Endothelial cell of umbilical vein (primary cell): ENCODE measurements around the gene MOGAT1. TPM values are rescaled to one million over a fixed set of nuclear protein-coding genes. Genes with fewer than 3 reads are reported as not detected.

Experiments
- BruUV-seq: library from RNA; stranded (reverse); fragments of 400-500 nt; replicated peaks from 2 replicates; lab custom pipeline; 2021; lab: Mats Ljungman, UMichigan
- CTCF ChIA-PET: fragments of 300-600, 350-600 bp; sonication (Branson Sonifier 250); formaldehyde crosslinking; loops from one replicate; lab custom pipeline; 2021; ENCODE audit warnings: antibody characterized with exemption, inconsistent platforms; lab: Charles Lee
- POLR2A ChIA-PET: fragments of 300-600, 350-600 bp; sonication (Branson Sonifier 250); formaldehyde crosslinking; loops from one replicate; lab custom pipeline; 2021; ENCODE audit warnings: antibody characterized with exemption, inconsistent platforms; lab: Charles Lee
- DNase-seq: peaks from one replicate; pipeline ENCODE4 v3.0.0-alpha.2; 2011; ENCODE audit warnings: low read depth, low spot score
- FAIRE-seq: peaks from 2 replicates; lab custom pipeline; 2011; peaks lifted over from hg19 to GRCh38; lab: Jason Lieb, UNC
- H2AFZ ChIP-seq: 2 replicates; pipeline ENCODE4 v1.6.0; 2012; ENCODE audit warnings: low read depth, low read length, control low read depth, inconsistent platforms
- H3K27ac ChIP-seq: 2 replicates; pipeline ENCODE4 v1.5.1; 2011; ENCODE audit warnings: low read depth, mild to moderate bottlenecking, control low read depth, low read length, moderate library complexity; ENCODE audit not compliant: insufficient read depth
- H3K27me3 ChIP-seq, 2 experiments: 2 replicates each; pipeline versions ENCODE4 v1.6.0 to v1.6.1; 2011; ENCODE audit warnings: low read length in 2 of 2, mixed read lengths in 1 of 2; ENCODE audit not compliant: control insufficient read depth in 2 of 2, insufficient read depth in 2 of 2
- H3K36me3 ChIP-seq, 2 experiments: 2 replicates in 1 of 2; 3 replicates in 1 of 2; pipeline ENCODE4 v1.5.1; 2011; ENCODE audit warnings: low read length in 2 of 2, mild to moderate bottlenecking in 1 of 2, moderate library complexity in 1 of 2; ENCODE audit not compliant: control insufficient read depth in 2 of 2, insufficient read depth in 2 of 2; ENCODE audit errors: extremely low read depth in 1 of 2
- H3K4me1 ChIP-seq: 3 replicates; pipeline ENCODE4 v1.5.1; 2011; ENCODE audit warnings: mild to moderate bottlenecking, low read length; ENCODE audit not compliant: control insufficient read depth, insufficient read depth; ENCODE audit errors: extremely low read depth
- H3K4me2 ChIP-seq: 2 replicates; pipeline ENCODE4 v1.6.1; 2011; ENCODE audit warnings: low read length, control low read depth, mixed read lengths; ENCODE audit not compliant: insufficient read depth
- H3K4me3 ChIP-seq, 3 experiments: fragments of 200-600 bp in 1 of 3; sonication (generic), shearing (Covaris generic) in 1 of 3; replicated peaks in 1 of 3; 2 replicates each; pipeline ENCODE4 v1.5.1; 2011 to 2016; ENCODE audit warnings: control low read depth in 3 of 3, low read length in 3 of 3, mild to moderate bottlenecking in 2 of 3, inconsistent platforms in 1 of 3, low read depth in 1 of 3, moderate library complexity in 1 of 3; ENCODE audit not compliant: insufficient read depth in 1 of 3
- H3K79me2 ChIP-seq: 2 replicates; pipeline ENCODE4 v1.6.0; 2012; ENCODE audit warnings: low read length, inconsistent platforms; ENCODE audit not compliant: control insufficient read depth, insufficient read depth
- H3K9ac ChIP-seq: replicated peaks from 2 replicates; pipeline ENCODE3; 2011; ENCODE audit warnings: low read length, control low read depth; ENCODE audit not compliant: insufficient read depth; ENCODE audit errors: extremely low read depth
- H3K9me1 ChIP-seq: replicated peaks from 3 replicates; pipeline ENCODE4 v1.6.0; 2011; ENCODE audit warnings: mild to moderate bottlenecking, low read length; ENCODE audit not compliant: control insufficient read depth, insufficient read depth; ENCODE audit errors: extremely low read depth
- H3K9me3 ChIP-seq: replicated peaks from 2 replicates; pipeline ENCODE4 v1.5.1; 2012; ENCODE audit warnings: low read length, inconsistent platforms; ENCODE audit not compliant: control insufficient read depth, insufficient read depth
- H4K20me1 ChIP-seq: replicated peaks from 2 replicates; pipeline ENCODE3; 2011; ENCODE audit warnings: mild to moderate bottlenecking, low read length; ENCODE audit not compliant: control insufficient read depth, insufficient read depth; ENCODE audit errors: extremely low read depth
- EZH2 ChIP-seq: IDR thresholded peaks from 2 replicates; pipeline ENCODE4 v1.6.1; 2012; ENCODE audit warnings: borderline replicate concordance, low read depth, mild to moderate bottlenecking, moderate library complexity, low read length, inconsistent platforms; ENCODE audit not compliant: severe bottlenecking
- FOS ChIP-seq: IDR thresholded peaks from 2 replicates; pipeline ENCODE4 v1.6.1; 2011; ENCODE audit warnings: mild to moderate bottlenecking, low read length, moderate library complexity, borderline replicate concordance; ENCODE audit not compliant: insufficient read depth
- GATA2 ChIP-seq: IDR thresholded peaks from 2 replicates; pipeline ENCODE4 v1.7.0; 2011; ENCODE audit warnings: low read depth, mild to moderate bottlenecking, moderate library complexity, mixed read lengths, low read length; ENCODE audit not compliant: insufficient read length, insufficient read depth
- JUN ChIP-seq: IDR thresholded peaks from 2 replicates; pipeline ENCODE4 v1.6.1; 2011; ENCODE audit warnings: borderline replicate concordance, low read depth; ENCODE audit not compliant: insufficient read length, insufficient read depth
- MYC ChIP-seq: IDR thresholded peaks from one replicate; pipeline ENCODE4 v1.6.1; 2011; ENCODE audit warnings: mild to moderate bottlenecking, low read depth, low read length
- POLR2A ChIP-seq: IDR thresholded peaks from 2 replicates; pipeline ENCODE4 v1.6.1; 2012; ENCODE audit warnings: low read depth, mild to moderate bottlenecking, control low read depth, low read length
- POLR2AphosphoS5 ChIP-seq: IDR thresholded peaks from 2 replicates; pipeline ENCODE4 v1.6.1; 2012; ENCODE audit warnings: low read depth, mild to moderate bottlenecking, control low read depth, low read length, moderate library complexity; ENCODE audit not compliant: insufficient read depth
- dilution Hi-C: fragments of 300-500 bp; cut with MboI; formaldehyde crosslinking; loops from one replicate; pipeline ENCODE4 v1.15.0; 2019; ENCODE audit warnings: low sequenced_read_pairs; ENCODE audit not compliant: extremely low pct_ligation_motif_present
- intact Hi-C: fragments of 100-400 bp; cut with micrococcal nuclease; formaldehyde crosslinking; loops from one replicate; pipeline ENCODE4 v1.10.0; 2022
- polyA plus RNA-seq, 4 experiments: library from polyadenylated mRNA; depleted of rRNA in 3 of 4; stranded (reverse) in 3 of 4; unstranded in 1 of 4; fragments of >200 nt; gene quantifications; 2 replicates each; pipeline versions ENCODE4 v1.2.1 to v1.2.3, GENCODE V29; 2011 to 2012; ENCODE audit warnings: missing spikeins in 1 of 4
- total RNA-seq: library from RNA; stranded (reverse); gene quantifications from 2 replicates; pipeline ENCODE4 v1.2.3, GENCODE V29; 2021
- TF ChIP-seq, protein P1 (sequence below): IDR thresholded peaks from 2 replicates; pipeline ENCODE4 v1.6.1; 2011; ENCODE audit not compliant: insufficient read depth, insufficient read length
- TF ChIP-seq, protein P2 (sequence below), 2 donors: IDR thresholded peaks; 1 replicate in 1 of 2; 2 replicates in 1 of 2; pipeline ENCODE4 v1.5.1; 2011; ENCODE audit warnings: low read length in 2 of 2, mild to moderate bottlenecking in 2 of 2, moderate library complexity in 2 of 2, control low read depth in 1 of 2, inconsistent platforms in 1 of 2, low read depth in 1 of 2; ENCODE audit not compliant: insufficient read depth in 1 of 2; ENCODE audit errors: extremely low read depth in 1 of 2

MOGAT1 gene
- total and polyA plus RNA-seq, 2 donors (not counting 3 experiments of a cell fraction or from before 2014, with no cell fraction given): not detected

DNA sequence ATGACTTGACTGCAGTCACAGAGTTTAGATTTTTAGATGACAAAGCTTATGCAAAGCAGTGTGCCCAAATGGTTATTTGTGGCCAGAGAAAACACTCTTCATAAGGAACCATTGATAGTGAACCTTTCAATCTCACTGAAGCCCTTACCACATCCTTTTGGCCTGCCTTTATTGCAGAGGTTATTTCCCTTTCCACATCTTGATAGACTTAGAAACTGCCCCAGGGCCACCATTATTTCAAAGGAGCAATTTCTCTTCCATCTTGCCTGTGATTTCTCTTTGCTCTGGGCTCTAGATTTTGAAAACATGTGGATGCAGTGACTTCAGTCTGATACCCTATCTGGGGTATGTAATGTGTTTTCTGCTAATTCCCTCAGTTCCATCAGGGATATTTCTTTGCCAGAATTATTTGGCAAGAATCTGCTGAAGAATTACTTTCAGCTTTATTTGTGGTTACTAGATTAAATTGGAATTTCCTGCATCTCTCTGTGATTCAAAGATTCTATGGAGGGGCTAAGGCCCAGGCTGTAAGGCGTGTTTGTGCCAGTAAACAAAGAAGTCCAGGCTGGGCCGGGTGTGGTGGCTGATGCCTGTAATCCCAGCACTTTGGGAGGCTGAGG, 51.0 kb downstream of the MOGAT1 start:
- no peaks in the 10 kb centered on the region for H3K9me3 ChIP-seq
- TF ChIP-seq JUN: no peak
- no peak for TF ChIP-seq FOS
- no peak for TF ChIP-seq POLR2A
- TF ChIP-seq, protein P1, sequence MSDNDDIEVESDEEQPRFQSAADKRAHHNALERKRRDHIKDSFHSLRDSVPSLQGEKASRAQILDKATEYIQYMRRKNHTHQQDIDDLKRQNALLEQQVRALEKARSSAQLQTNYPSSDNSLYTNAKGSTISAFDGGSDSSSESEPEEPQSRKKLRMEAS: no peak
- TF ChIP-seq, protein P2, sequence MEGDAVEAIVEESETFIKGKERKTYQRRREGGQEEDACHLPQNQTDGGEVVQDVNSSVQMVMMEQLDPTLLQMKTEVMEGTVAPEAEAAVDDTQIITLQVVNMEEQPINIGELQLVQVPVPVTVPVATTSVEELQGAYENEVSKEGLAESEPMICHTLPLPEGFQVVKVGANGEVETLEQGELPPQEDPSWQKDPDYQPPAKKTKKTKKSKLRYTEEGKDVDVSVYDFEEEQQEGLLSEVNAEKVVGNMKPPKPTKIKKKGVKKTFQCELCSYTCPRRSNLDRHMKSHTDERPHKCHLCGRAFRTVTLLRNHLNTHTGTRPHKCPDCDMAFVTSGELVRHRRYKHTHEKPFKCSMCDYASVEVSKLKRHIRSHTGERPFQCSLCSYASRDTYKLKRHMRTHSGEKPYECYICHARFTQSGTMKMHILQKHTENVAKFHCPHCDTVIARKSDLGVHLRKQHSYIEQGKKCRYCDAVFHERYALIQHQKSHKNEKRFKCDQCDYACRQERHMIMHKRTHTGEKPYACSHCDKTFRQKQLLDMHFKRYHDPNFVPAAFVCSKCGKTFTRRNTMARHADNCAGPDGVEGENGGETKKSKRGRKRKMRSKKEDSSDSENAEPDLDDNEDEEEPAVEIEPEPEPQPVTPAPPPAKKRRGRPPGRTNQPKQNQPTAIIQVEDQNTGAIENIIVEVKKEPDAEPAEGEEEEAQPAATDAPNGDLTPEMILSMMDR (IDR thresholded peaks at IDR 0.05; ENCODE audit: extremely low read depth in 1 of 2, insufficient read depth in 1 of 2, low read depth in 1 of 2, low read length in 2 of 2): no peak
- TF ChIP-seq POLR2AphosphoS5: no peak
- TF ChIP-seq MYC: no peak
- no peak for TF ChIP-seq EZH2
- no peak for TF ChIP-seq GATA2
- no TSS peak for BruUV-seq
- POLR2A ChIA-PET: no interaction called here
- H4K20me1 ChIP-seq: no peaks in the 10 kb centered on the region
- H3K79me2 ChIP-seq: no peaks in the 10 kb centered on the region
- H3K27me3 ChIP-seq: no peaks in the 10 kb centered on the region
- no peaks in the 10 kb centered on the region for H3K4me1 ChIP-seq
- intact Hi-C loops: no loop called here
- CTCF ChIA-PET: interaction anchor here (0.6 to 1.4 kb wide), 9 partner anchors 13 to 217 kb away, joined by 3 to 7 read pairs (median 3); no protein-coding TSS in a partner anchor
- peak; percentile 56 for DNase-seq
- H3K36me3 ChIP-seq: no peaks in the 10 kb centered on the region
- H3K27ac ChIP-seq: no peak overlapping the region
- dilution Hi-C loops: no loop called here
- no peak overlapping the region for H3K4me2 ChIP-seq
- no peak overlapping the region for H3K4me3 ChIP-seq
- no peak overlapping the region for H2AFZ ChIP-seq
- no peaks in the 10 kb centered on the region for H3K9me1 ChIP-seq
- H3K9ac ChIP-seq: no peak overlapping the region
- FAIRE-seq: no peak
